ENCODE results near the gene ADGRD1.
A peak's percentile ranks its signal among the peaks of the same experiment; 100 is the strongest.

The ADGRD1 gene

GRCh38 chr12:131139363-131140068 is 185.8 kb downstream of the ADGRD1 start:
- peak; percentile 41 for DNase-seq

DNA sequence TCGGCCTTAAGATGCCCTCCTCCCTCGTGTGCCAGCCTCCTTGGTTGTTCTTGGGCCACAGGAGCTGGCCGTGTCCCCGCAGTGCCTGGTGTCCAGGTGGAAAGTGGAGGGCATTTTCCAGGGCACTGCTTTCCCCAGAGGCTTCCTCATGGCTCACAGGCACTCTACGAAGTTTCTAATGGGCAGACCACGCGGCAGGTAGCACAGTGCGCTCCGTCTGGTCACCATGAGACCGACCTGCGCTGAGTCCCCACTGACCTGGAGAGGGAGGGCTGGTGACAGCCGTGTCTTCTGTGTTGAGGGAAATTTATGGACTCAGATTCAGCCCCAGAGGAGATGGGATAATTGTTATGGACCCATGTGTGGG is 186.3 kb downstream of the ADGRD1 start:
- DNase-seq = peak; percentile 29

DNA sequence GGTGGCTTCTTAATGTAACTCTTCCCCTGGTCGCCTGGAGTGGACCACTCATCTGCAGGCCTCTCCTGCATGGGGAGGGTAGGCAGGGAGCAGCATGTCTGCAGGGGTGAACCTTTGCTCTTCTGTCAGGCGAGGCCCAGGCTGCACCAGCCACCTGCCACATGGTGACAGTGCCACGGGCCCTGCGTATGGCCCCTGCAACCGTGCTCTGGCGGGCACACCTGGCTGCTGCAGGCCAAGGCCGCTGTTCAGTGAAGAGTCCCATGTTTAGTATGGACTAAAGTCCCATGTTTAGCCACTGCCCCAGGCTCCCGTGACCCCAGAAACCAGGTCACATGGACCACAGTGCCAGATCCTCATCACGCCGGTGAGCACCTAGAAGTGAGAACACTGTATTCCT is 187.0 kb downstream of the ADGRD1 start:
- DNase-seq = peak; percentile 19

- peak; percentile 35 for DNase-seq
Observed at GRCh38 chr12:131141514-131141913, 187.8 kb downstream of the ADGRD1 start.

GRCh38 chr12:131142891-131143657 is 189.4 kb downstream of the ADGRD1 start:
- DNase-seq = peak; percentile 31

DNA sequence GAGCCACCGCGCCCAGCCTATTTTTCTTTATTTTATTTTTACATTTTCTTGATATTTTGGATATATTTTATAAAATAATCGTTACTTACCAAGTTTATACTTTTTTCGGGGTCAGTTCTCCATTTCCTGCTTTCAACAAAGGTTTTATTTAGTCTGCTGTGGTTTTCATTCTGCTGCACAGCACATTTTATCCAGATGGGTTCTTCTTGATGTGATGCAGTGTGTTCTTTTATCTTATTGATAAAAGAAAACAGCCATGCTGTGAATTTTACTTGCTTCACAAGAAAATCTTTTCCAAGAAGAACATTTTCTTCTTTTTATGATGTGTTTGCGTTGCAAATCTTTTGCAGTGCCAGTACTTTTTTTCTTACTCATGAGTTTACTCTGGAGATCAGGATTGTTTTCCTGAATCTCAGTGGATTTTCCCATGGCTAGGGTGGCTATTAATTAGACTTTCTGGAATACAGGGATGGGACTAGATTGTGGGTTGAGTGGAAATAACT is 192.5 kb downstream of the ADGRD1 start:
- no peak for DNase-seq

DNA sequence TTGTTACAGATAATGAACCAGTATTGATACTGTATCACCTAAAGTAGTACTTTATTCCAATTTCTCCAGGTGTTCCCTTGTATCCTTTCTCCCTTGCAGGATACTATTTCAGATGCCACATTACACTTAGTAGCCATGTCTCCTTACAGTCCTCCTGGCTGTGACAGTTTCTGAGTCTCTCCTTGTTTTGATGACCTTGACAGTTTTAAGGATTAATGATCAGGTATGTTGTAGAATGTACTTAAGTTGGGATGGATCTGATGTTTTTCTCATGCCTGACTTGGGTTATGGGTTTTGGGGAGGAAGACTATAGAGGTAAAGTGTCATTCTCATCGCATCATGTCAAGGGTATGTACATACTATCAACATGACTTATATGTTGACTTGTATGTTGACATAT is 193.6 kb downstream of the ADGRD1 start:
- no peak for DNase-seq

- no peak for DNase-seq
Observed at GRCh38 chr12:131147894-131148293, 194.2 kb downstream of the ADGRD1 start.

GRCh38 chr12:131151558-131152345 is 198.0 kb downstream of the ADGRD1 start:
- DNase-seq = peak; percentile 30

GRCh38 chr12:131152587-131152986 is 198.9 kb downstream of the ADGRD1 start:
- DNase-seq = no peak

- no peak for DNase-seq
Observed at GRCh38 chr12:131153016-131153415, 199.3 kb downstream of the ADGRD1 start.

GRCh38 chr12:131153956-131154355 is 200.2 kb downstream of the ADGRD1 start:
- no peak for DNase-seq

DNA sequence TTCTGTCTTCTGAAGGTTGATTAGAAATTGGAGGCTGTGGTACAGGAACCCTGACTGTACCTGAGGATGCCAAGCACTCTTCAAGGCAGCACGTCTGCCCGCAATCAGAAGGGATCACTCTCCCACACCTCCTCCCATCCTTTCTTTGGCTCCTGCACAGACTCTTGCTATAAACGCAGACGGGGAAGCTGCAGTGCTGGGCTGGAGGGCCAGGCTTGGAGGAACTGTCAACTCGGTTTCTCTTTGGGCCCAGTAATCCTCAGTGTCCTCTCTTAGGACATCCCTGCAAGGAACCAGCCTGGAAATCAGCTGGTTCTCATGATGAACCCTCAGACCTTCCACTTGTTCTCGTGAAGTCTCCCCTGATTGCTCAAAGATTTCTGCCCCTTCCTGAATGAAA is 201.4 kb downstream of the ADGRD1 start:
- DNase-seq = no peak

- no peak for DNase-seq
Observed at GRCh38 chr12:131157743-131158142, 204.0 kb downstream of the ADGRD1 start.

DNA sequence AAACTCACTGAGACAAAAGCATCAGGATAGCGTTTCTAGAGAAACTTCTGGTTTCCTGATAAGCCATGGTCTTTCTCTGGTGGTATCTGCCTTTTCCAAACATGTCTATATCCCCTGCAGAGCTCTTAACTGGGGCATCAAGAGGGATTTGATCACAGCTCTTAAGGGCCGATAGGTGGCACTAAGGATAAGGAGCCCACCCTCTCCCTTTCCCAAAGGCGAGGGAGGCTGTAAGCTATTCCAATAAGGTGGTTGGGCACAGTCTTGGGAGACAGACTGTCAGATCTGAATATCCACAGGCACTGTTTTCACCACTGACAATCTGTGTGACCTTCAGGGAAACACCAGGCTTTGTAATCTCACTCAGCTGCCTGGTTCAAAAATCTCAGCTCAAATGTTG is 206.0 kb downstream of the ADGRD1 start:
- no peak for DNase-seq

GRCh38 chr12:131162113-131162512 is 208.4 kb downstream of the ADGRD1 start:
- DNase-seq = no peak

GRCh38 chr12:131163189-131163738 is 209.6 kb downstream of the ADGRD1 start:
- DNase-seq = no peak

- no peak for DNase-seq
Observed at GRCh38 chr12:131164096-131164872, 210.6 kb downstream of the ADGRD1 start.

- no peak for DNase-seq
Observed at GRCh38 chr12:131166717-131167116, 213.0 kb downstream of the ADGRD1 start.

DNA sequence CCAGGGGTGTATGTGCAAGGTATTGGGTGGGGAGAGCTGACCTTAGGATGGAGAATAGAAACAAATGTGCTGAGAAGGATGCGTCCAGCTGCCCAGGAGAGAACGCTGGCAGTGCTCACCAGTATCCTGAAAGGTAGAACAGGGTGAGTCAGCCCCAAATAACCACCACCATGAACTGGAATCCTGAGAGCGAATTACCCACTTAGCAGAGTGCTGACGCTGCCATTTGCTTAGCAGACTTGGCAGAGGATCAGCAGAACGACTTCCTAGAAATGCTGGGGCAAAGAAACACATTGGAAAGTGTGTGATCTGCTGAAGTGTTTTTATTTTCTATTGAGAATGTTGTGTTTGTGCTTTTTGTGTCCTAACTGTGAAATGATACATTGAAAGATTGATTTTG is 213.6 kb downstream of the ADGRD1 start:
- DNase-seq = no peak

GRCh38 chr12:131171029-131171428 is 217.3 kb downstream of the ADGRD1 start:
- no peak for DNase-seq

DNA sequence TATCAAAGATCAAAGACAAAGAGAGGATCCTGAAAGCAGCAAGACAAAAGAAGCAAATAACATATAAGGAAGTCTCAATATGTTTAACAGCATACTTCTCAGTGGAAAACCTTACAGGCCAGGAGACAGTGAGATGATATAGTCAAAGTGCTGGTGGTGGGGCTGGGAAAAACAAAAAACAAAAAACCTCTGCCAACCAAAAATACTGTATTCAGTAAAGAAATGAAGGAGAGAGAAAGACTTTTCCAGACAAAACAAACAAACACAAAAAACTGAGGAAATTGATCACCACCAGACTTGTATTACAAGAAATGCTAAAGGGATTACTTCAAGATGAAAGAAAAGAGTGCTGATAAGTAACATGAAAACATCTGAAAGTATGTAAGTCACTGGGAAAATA is 221.2 kb downstream of the ADGRD1 start:
- no peak for DNase-seq
